H1 (cell line): ENCODE measurements around the gene PET100. TPM values are rescaled to one million over a fixed set of nuclear protein-coding genes. Genes with fewer than 3 reads are reported as not detected.

ENCODE experiments used
- CTCF ChIA-PET: fragments of 300-600 bp; sonication (Branson Sonifier 250); formaldehyde crosslinking; loops from one replicate; lab custom pipeline; 2021; ENCODE audit not compliant: partially characterized antibody; lab: Charles Lee
- POLR2A ChIA-PET: fragments of 300-600 bp; sonication (Branson Sonifier 250); formaldehyde crosslinking; loops from one replicate; lab custom pipeline; 2021; ENCODE audit warnings: inconsistent platforms; ENCODE audit not compliant: partially characterized antibody; lab: Charles Lee
- DNase-seq, 2 experiments: peaks; one replicate each; pipeline versions ENCODE4 v3.0.0 to v3.0.0-alpha.2; 2010 to 2022; ENCODE audit warnings: low spot score in 2 of 2, low read depth in 1 of 2, mixed read lengths in 1 of 2
- FAIRE-seq: peaks from 2 replicates; lab custom pipeline; 2011; peaks lifted over from hg19 to GRCh38; lab: Jason Lieb, UNC
- H2AFZ ChIP-seq: 2 replicates; pipeline ENCODE4 v1.8.1; 2012; ENCODE audit warnings: low read length, inconsistent platforms
- H2AK5ac ChIP-seq: 2 replicates; pipeline ENCODE4 v1.6.1; 2013; ENCODE audit warnings: low read depth, low read length
- H2BK120ac ChIP-seq: replicated peaks from 2 replicates; pipeline ENCODE3; 2013; ENCODE audit warnings: low read depth, low read length, inconsistent platforms
- H2BK12ac ChIP-seq: 2 replicates; pipeline ENCODE4 v1.6.1; 2013; ENCODE audit warnings: low read depth, low read length
- H2BK15ac ChIP-seq: 2 replicates; pipeline ENCODE4 v1.6.1; 2013; ENCODE audit warnings: low read length
- H2BK20ac ChIP-seq: 2 replicates; pipeline ENCODE4 v1.6.1; 2013; ENCODE audit warnings: low read length
- H2BK5ac ChIP-seq: 2 replicates; pipeline ENCODE4 v1.6.1; 2013; ENCODE audit warnings: low read depth, low read length
- H3K14ac ChIP-seq: 2 replicates; pipeline ENCODE4 v1.6.1; 2013; ENCODE audit warnings: inconsistent platforms; ENCODE audit not compliant: insufficient read length
- H3K18ac ChIP-seq: 2 replicates; pipeline ENCODE4 v1.6.1; 2013; ENCODE audit warnings: low read length; ENCODE audit errors: extremely low read depth
- H3K23ac ChIP-seq: 2 replicates; pipeline ENCODE4 v1.6.1; 2013; ENCODE audit warnings: inconsistent platforms; ENCODE audit not compliant: insufficient read length
- H3K23me2 ChIP-seq: 2 replicates; pipeline ENCODE4 v1.6.1; 2013; ENCODE audit warnings: low read depth, low read length
- H3K27ac ChIP-seq: 2 replicates; pipeline ENCODE4 v1.6.1; 2011; ENCODE audit warnings: low read depth, low read length, inconsistent platforms
- H3K27me3 ChIP-seq, 4 experiments: replicated peaks in 1 of 4; 1 replicate in 1 of 4; 2 replicates in 3 of 4; pipeline versions ENCODE4 v1.6.1 to v1.8.1; 2011 to 2013; ENCODE audit warnings: low read length in 3 of 4, mild to moderate bottlenecking in 3 of 4, inconsistent platforms in 2 of 4, mixed read lengths in 2 of 4, moderate library complexity in 1 of 4; ENCODE audit not compliant: control insufficient read depth in 3 of 4, insufficient read depth in 3 of 4; ENCODE audit errors: extremely low read depth in 1 of 4
- H3K36me3 ChIP-seq, 4 experiments: 2 replicates each; pipeline versions ENCODE4 v1.6.1 to v1.8.1; 2011 to 2013; ENCODE audit warnings: mild to moderate bottlenecking in 4 of 4, low read length in 3 of 4, moderate library complexity in 2 of 4, control low read depth in 1 of 4, inconsistent platforms in 1 of 4; ENCODE audit not compliant: insufficient read depth in 4 of 4, control insufficient read depth in 2 of 4
- H3K4ac ChIP-seq: replicated peaks from 2 replicates; pipeline ENCODE3; 2013; ENCODE audit warnings: low read length, low read depth, mixed read lengths, inconsistent platforms; ENCODE audit not compliant: insufficient read length
- H3K4me1 ChIP-seq, 4 experiments: replicated peaks in 1 of 4; 1 replicate in 1 of 4; 2 replicates in 3 of 4; pipeline versions ENCODE4 v1.6.1 to v1.8.1; 2011 to 2013; ENCODE audit warnings: low read length in 3 of 4, inconsistent platforms in 2 of 4, mixed read lengths in 1 of 4; ENCODE audit not compliant: insufficient read depth in 4 of 4, control insufficient read depth in 3 of 4
- H3K4me2 ChIP-seq, 2 experiments: 2 replicates each; pipeline versions ENCODE4 v1.6.1 to v1.8.1; 2011 to 2013; ENCODE audit warnings: low read depth in 2 of 2, low read length in 2 of 2, control low read depth in 1 of 2, inconsistent platforms in 1 of 2, mild to moderate bottlenecking in 1 of 2; ENCODE audit not compliant: insufficient read depth in 1 of 2
- H3K4me3 ChIP-seq, 4 experiments: fragments of 200-600, 300-600 bp in 1 of 4; sonication (generic), shearing (Covaris generic), sonication (Bioruptor Twin) in 1 of 4; 2 replicates each; pipeline versions ENCODE4 v1.5.1 to v1.8.1; 2011 to 2016; ENCODE audit warnings: low read length in 4 of 4, low read depth in 3 of 4, control low read depth in 2 of 4, inconsistent platforms in 2 of 4, mild to moderate bottlenecking in 2 of 4, mixed read lengths in 1 of 4, moderate library complexity in 1 of 4; ENCODE audit not compliant: insufficient read depth in 2 of 4; ENCODE audit errors: extremely low read depth in 1 of 4
- H3K56ac ChIP-seq: replicated peaks from 2 replicates; pipeline ENCODE3; 2013; ENCODE audit warnings: low read depth, mild to moderate bottlenecking, mixed read lengths, low read length, inconsistent platforms; ENCODE audit not compliant: insufficient read length
- H3K79me1 ChIP-seq: 2 replicates; pipeline ENCODE4 v1.6.1; 2013; ENCODE audit warnings: low read depth, low read length, control low read depth
- H3K79me2 ChIP-seq, 2 experiments: 2 replicates each; pipeline versions ENCODE4 v1.6.1 to v1.8.1; 2012 to 2013; ENCODE audit warnings: low read length in 2 of 2, mild to moderate bottlenecking in 2 of 2, inconsistent platforms in 1 of 2; ENCODE audit not compliant: insufficient read depth in 2 of 2, control insufficient read depth in 1 of 2
- H3K9ac ChIP-seq, 4 experiments: replicated peaks in 1 of 4; 1 replicate in 1 of 4; 2 replicates in 3 of 4; pipeline versions ENCODE4 v1.6.1 to v1.8.1; 2011 to 2013; ENCODE audit warnings: low read depth in 3 of 4, low read length in 3 of 4, control low read depth in 2 of 4, mild to moderate bottlenecking in 2 of 4, moderate library complexity in 2 of 4, inconsistent platforms in 1 of 4; ENCODE audit errors: extremely low read depth in 1 of 4
- H3K9me3 ChIP-seq, 2 experiments: 2 replicates each; pipeline versions ENCODE4 v1.6.1 to v1.8.1; 2012 to 2013; ENCODE audit warnings: mild to moderate bottlenecking in 2 of 2, moderate library complexity in 2 of 2, control low read depth in 1 of 2, inconsistent platforms in 1 of 2, low read depth in 1 of 2, low read length in 1 of 2, mixed read lengths in 1 of 2; ENCODE audit not compliant: insufficient read depth in 2 of 2
- H4K20me1 ChIP-seq, 2 experiments: replicated peaks in 1 of 2; 2 replicates each; pipeline versions ENCODE3 to v1.8.1; 2011 to 2013; ENCODE audit warnings: inconsistent platforms in 2 of 2, low read length in 2 of 2, mild to moderate bottlenecking in 1 of 2; ENCODE audit not compliant: insufficient read depth in 2 of 2, control insufficient read depth in 1 of 2
- H4K5ac ChIP-seq: 2 replicates; pipeline ENCODE4 v1.6.1; 2013; ENCODE audit warnings: low read length, low read depth, mixed read lengths, inconsistent platforms; ENCODE audit not compliant: insufficient read length
- H4K8ac ChIP-seq: 2 replicates; pipeline ENCODE4 v1.8.0; 2013; ENCODE audit warnings: mild to moderate bottlenecking, moderate library complexity, low read length, inconsistent platforms; ENCODE audit not compliant: insufficient read depth; ENCODE audit errors: extremely low read depth
- H4K91ac ChIP-seq: replicated peaks from 2 replicates; pipeline ENCODE3; 2013; ENCODE audit warnings: low read length, mixed read lengths, inconsistent platforms; ENCODE audit not compliant: insufficient read length
- CEBPB ChIP-seq: IDR thresholded peaks from 2 replicates; pipeline ENCODE4 v1.6.1; 2012; ENCODE audit warnings: low read depth, low read length
- EZH2 ChIP-seq: fragments of 200-600 bp; sonication (generic); IDR thresholded peaks from 2 replicates; pipeline ENCODE4 v1.7.1; 2012; ENCODE audit warnings: low read depth, mild to moderate bottlenecking, moderate library complexity, low read length, inconsistent platforms; ENCODE audit not compliant: severe bottlenecking
- GTF2F1 ChIP-seq: IDR thresholded peaks from 2 replicates; pipeline ENCODE4 v1.6.1; 2012; ENCODE audit warnings: low read depth, low read length, improper control_type of control experiment, borderline replicate concordance
- KDM5A ChIP-seq: fragments of 200-600 bp; IDR thresholded peaks from 2 replicates; pipeline ENCODE4 v1.7.1; 2012; ENCODE audit warnings: mild to moderate bottlenecking, low read length, inconsistent platforms, mixed read lengths
- POLR2AphosphoS5 ChIP-seq: IDR thresholded peaks from 2 replicates; pipeline ENCODE4 v1.6.1; 2011; ENCODE audit warnings: low read depth, low read length
- POU5F1 ChIP-seq: IDR thresholded peaks from 2 replicates; pipeline ENCODE4 v1.6.1; 2011; ENCODE audit warnings: low read depth, mild to moderate bottlenecking, low read length, moderate library complexity
- RNF2 ChIP-seq: fragments of 200-900, 300-1000 bp; sonication (generic); IDR thresholded peaks from 2 replicates; pipeline ENCODE4 v1.7.1; 2016; ENCODE audit warnings: borderline replicate concordance, low read depth, mild to moderate bottlenecking, antibody characterized with exemption, low read length; ENCODE audit not compliant: poor library complexity, severe bottlenecking; ENCODE audit errors: missing control alignments
- SAP30 ChIP-seq: fragments of 300-600 bp; sonication (generic); IDR thresholded peaks from 2 replicates; pipeline ENCODE4 v1.7.1; 2012; ENCODE audit warnings: low read length, moderate library complexity, mild to moderate bottlenecking, inconsistent platforms; ENCODE audit not compliant: insufficient read depth, insufficient replicate concordance
- SIRT6 ChIP-seq: IDR thresholded peaks from one replicate; pipeline ENCODE4 v1.7.1; 2012; ENCODE audit warnings: low read length, inconsistent platforms
- SIX5 ChIP-seq: IDR thresholded peaks from 2 replicates; pipeline ENCODE4 v1.6.1; 2011; ENCODE audit warnings: mild to moderate bottlenecking, low read depth, low read length
- ZNF274 ChIP-seq: IDR thresholded peaks from 2 replicates; pipeline ENCODE4 v1.7.0; 2012; ENCODE audit warnings: low read length, borderline replicate concordance; ENCODE audit errors: extremely low read depth
- WGBS, 2 experiments: shearing (Covaris generic) in 1 of 2; methylation state at CpG; one replicate each; pipeline versions ENCODE4 v1.1.6 to v1.1.7; 2013 to 2015; ENCODE audit warnings: low lambda C conversion rate in 2 of 2, mixed read lengths in 2 of 2, inconsistent platforms in 1 of 2, low coverage in 1 of 2, missing lambda C conversion rate in 1 of 2; ENCODE audit not compliant: insufficient replicate concordance in 2 of 2, insufficient coverage in 1 of 2, insufficient read length in 1 of 2; ENCODE audit errors: extremely low coverage in 1 of 2, missing lambda C conversion rate in 1 of 2; 5-methylcytosine and 5-hydroxymethylcytosine counted together
- polyA plus RNA-seq, 7 experiments: library from polyadenylated mRNA; depleted of rRNA in 3 of 7; stranded (reverse) in 5 of 7; unstranded in 2 of 7; fragments of >200 nt in 5 of 7; fragments of 200-250 nt in 2 of 7; gene quantifications; 1 replicate in 5 of 7; 2 replicates in 1 of 7; 4 replicates in 1 of 7; pipeline versions ENCODE4 v1.2.1 to v1.2.3, GENCODE V29; 2011 to 2013; ENCODE audit warnings: missing spikeins in 2 of 7, mixed read lengths in 2 of 7
- total RNA-seq: library from RNA; stranded (reverse); fragmentation: NEBNext Ultra II Directional; extraction: Animal tissue kit (Norgen Biotek cat#: 25700); gene quantifications from 2 replicates; pipeline ENCODE4 v1.2.1, GENCODE V29; 2021

The PET100 gene
- total and polyA plus RNA-seq, 2 of the 8 experiments (the other 6 are each of a cell fraction or from before 2014, with no cell fraction given), result 80.8 to 105 TPM

DNA sequence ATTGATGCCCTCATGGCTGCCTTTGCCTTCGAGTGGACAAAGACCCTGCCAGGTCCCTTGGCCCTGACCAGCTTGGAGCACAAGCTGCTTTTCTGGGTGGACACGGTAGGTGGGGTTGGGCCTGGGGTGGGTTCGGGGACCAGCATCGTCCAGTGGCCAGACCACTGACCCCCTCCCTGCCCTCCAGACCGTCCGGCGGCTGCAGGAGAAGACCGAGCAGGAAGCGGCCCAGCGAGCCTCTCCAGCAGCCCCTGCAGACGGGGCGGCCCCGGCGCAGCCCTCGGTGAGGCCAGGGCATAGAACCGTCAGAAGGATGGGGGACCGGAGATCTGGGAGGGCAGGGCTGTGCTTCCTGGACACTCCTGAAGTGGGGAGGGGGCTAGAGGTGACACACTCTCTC lies 23.3 kb upstream of the PET100 start:
- Histone ChIP-seq H3K4me2 (no peak overlapping the region), H3K9me3 (no peaks in the 10 kb centered on the region), H3K23ac (no peak overlapping the region), H2BK120ac (no peak overlapping the region), H3K27ac (no peak overlapping the region), H3K4ac (no peak overlapping the region), H2BK20ac (no peak overlapping the region), H3K18ac (no peak overlapping the region), H3K27me3 (no peaks in the 10 kb centered on the region), H3K14ac (no peak overlapping the region), H4K20me1 (peaks cover 3 to 22% of the 10 kb centered on the region in 2 experiments), H2BK15ac (no peak overlapping the region), H2AFZ (no peak overlapping the region), H2BK12ac (no peak overlapping the region), H3K4me3 (no peak overlapping the region), H4K91ac (no peak overlapping the region), H3K56ac (no peak overlapping the region), H3K79me1 (peaks cover 2% of the 10 kb centered on the region), H2BK5ac (no peak overlapping the region), H3K9ac (no peak overlapping the region), H4K8ac (no peak overlapping the region), H3K23me2 (no peaks in the 10 kb centered on the region), H3K36me3 (peaks cover 2 to 16% (median 8%) of the 10 kb centered on the region in 4 experiments; a peak in 5 of 8 replicates), H2AK5ac (no peak overlapping the region), H3K4me1 (no peaks in the 10 kb centered on the region; a peak in 3 of 7 replicates), H3K79me2 (peaks cover 0 to 5% of the 10 kb centered on the region in 2 experiments; a peak in 2 of 4 replicates), H4K5ac (no peak overlapping the region)
- 92% methylated on average over 12 of the region's 17 CpGs; no CpG with 5 or more reads in 1 of the 2 experiments for WGBS, 2 experiments
- TF ChIP-seq SIRT6, result no peak
- TF ChIP-seq GTF2F1, result no peak
- TF ChIP-seq POLR2AphosphoS5, result no peak
- no peak for TF ChIP-seq SAP30
- no peak for TF ChIP-seq ZNF274
- TF ChIP-seq EZH2, result no peak
- no peak for TF ChIP-seq RNF2
- no peak for TF ChIP-seq SIX5
- TF ChIP-seq CEBPB, result no peak
- no peak for TF ChIP-seq KDM5A
- TF ChIP-seq POU5F1, result no peak
- POLR2A ChIA-PET, result interaction anchor here (0.6 to 6.2 kb wide), 5 partner anchors 11 to 29 kb away, joined by 3 to 29 read pairs (median 4); no protein-coding TSS in a partner anchor
- CTCF ChIA-PET, result interaction anchor here (0.9 to 1.7 kb wide), 2 partner anchors 11 to 38 kb away, joined by 3 to 6 read pairs; no protein-coding TSS in a partner anchor
- DNase-seq, result no peak
- no peak for FAIRE-seq
